ENCODE measurements around the gene ADAM12.

Gene ADAM12

GRCh38 chr10:126321440-126321839 is 66.8 kb downstream of the ADAM12 start:
- Histone ChIP-seq H3K4me1 (ENCODE audit: control insufficient read depth, insufficient read depth, low read length) (no peaks in the 10 kb centered on the region), H3K27ac (ENCODE audit: insufficient read depth, low read depth, low read length, poor library complexity, severe bottlenecking) (no peak overlapping the region), H3K36me3 (ENCODE audit: control insufficient read depth, insufficient read depth, low read length) (no peaks in the 10 kb centered on the region), H3K9me3 (ENCODE audit: control insufficient read depth, low read length) (no peaks in the 10 kb centered on the region), H3K27me3 (ENCODE audit: control insufficient read depth, insufficient read depth, low read length, poor library complexity, severe bottlenecking) (no peaks in the 10 kb centered on the region), H3K4me3 (ENCODE audit: insufficient read depth, low read depth, low read length) (no peak overlapping the region)
- 54 to 57% methylated on average over 5 of the region's 5 CpGs for WGBS, 2 experiments

GRCh38 chr10:126317751-126318150 is 70.5 kb downstream of the ADAM12 start:
- Histone ChIP-seq H3K9me3 (ENCODE audit: control insufficient read depth, low read length) (no peaks in the 10 kb centered on the region), H3K27ac (ENCODE audit: insufficient read depth, low read depth, low read length, poor library complexity, severe bottlenecking) (no peak overlapping the region)

GRCh38 chr10:126315494-126316177 is 72.6 kb downstream of the ADAM12 start:
- Histone ChIP-seq H3K36me3 (ENCODE audit: control insufficient read depth, insufficient read depth, low read length) (no peaks in the 10 kb centered on the region), H3K27me3 (ENCODE audit: control insufficient read depth, insufficient read depth, low read length, poor library complexity, severe bottlenecking) (no peaks in the 10 kb centered on the region), H3K27ac (ENCODE audit: insufficient read depth, low read depth, low read length, poor library complexity, severe bottlenecking) (no peak overlapping the region), H3K4me1 (ENCODE audit: control insufficient read depth, insufficient read depth, low read length) (no peaks in the 10 kb centered on the region), H3K4me3 (ENCODE audit: insufficient read depth, low read depth, low read length) (no peak overlapping the region), H3K9me3 (ENCODE audit: control insufficient read depth, low read length) (no peaks in the 10 kb centered on the region)
- 87 to 92% methylated on average over 12 of the region's 12 CpGs for WGBS, 2 experiments

More at GRCh38 chr10:126317751-126318150, 70.5 kb downstream of the ADAM12 start:
- H3K27me3 ChIP-seq (ENCODE audit: control insufficient read depth, insufficient read depth, low read length, poor library complexity, severe bottlenecking): no peaks in the 10 kb centered on the region
- H3K36me3 ChIP-seq (ENCODE audit: control insufficient read depth, insufficient read depth, low read length): no peaks in the 10 kb centered on the region
- no peak overlapping the region for H3K4me3 ChIP-seq (ENCODE audit: insufficient read depth, low read depth, low read length)
- H3K4me1 ChIP-seq (ENCODE audit: control insufficient read depth, insufficient read depth, low read length): no peaks in the 10 kb centered on the region
- 59 to 80% methylated on average over 2 to 3 of the region's 3 CpGs for WGBS, 2 experiments

- Histone ChIP-seq H3K36me3 (ENCODE audit: control insufficient read depth, insufficient read depth, low read length) (no peaks in the 10 kb centered on the region), H3K27ac (ENCODE audit: insufficient read depth, low read depth, low read length, poor library complexity, severe bottlenecking) (no peak overlapping the region)
These were observed 73.3 kb downstream of the ADAM12 start for GRCh38 chr10:126314863-126315493.

GRCh38 chr10:126312167-126312566 is 76.1 kb downstream of the ADAM12 start:
- H3K36me3 ChIP-seq (ENCODE audit: control insufficient read depth, insufficient read depth, low read length): no peaks in the 10 kb centered on the region
- no peak overlapping the region for H3K27ac ChIP-seq (ENCODE audit: insufficient read depth, low read depth, low read length, poor library complexity, severe bottlenecking)
- H3K27me3 ChIP-seq (ENCODE audit: control insufficient read depth, insufficient read depth, low read length, poor library complexity, severe bottlenecking): no peaks in the 10 kb centered on the region
- H3K4me1 ChIP-seq (ENCODE audit: control insufficient read depth, insufficient read depth, low read length): no peaks in the 10 kb centered on the region
- no peak overlapping the region for H3K4me3 ChIP-seq (ENCODE audit: insufficient read depth, low read depth, low read length)
- 95% methylated on average over 8 to 9 of the region's 9 CpGs for WGBS, 2 experiments
- H3K9me3 ChIP-seq (ENCODE audit: control insufficient read depth, low read length): no peaks in the 10 kb centered on the region

More at GRCh38 chr10:126314863-126315493, 73.3 kb downstream of the ADAM12 start:
- Histone ChIP-seq H3K4me1 (ENCODE audit: control insufficient read depth, insufficient read depth, low read length) (no peaks in the 10 kb centered on the region), H3K27me3 (ENCODE audit: control insufficient read depth, insufficient read depth, low read length, poor library complexity, severe bottlenecking) (no peaks in the 10 kb centered on the region), H3K9me3 (ENCODE audit: control insufficient read depth, low read length) (no peaks in the 10 kb centered on the region), H3K4me3 (ENCODE audit: insufficient read depth, low read depth, low read length) (no peak overlapping the region)
- WGBS, 2 experiments: 91 to 93% methylated on average over 14 of the region's 14 CpGs

- no peaks in the 10 kb centered on the region for H3K4me1 ChIP-seq (ENCODE audit: control insufficient read depth, insufficient read depth, low read length)
- H3K27ac ChIP-seq (ENCODE audit: insufficient read depth, low read depth, low read length, poor library complexity, severe bottlenecking): no peak overlapping the region
- 92 to 94% methylated on average over 2 to 3 of the region's 3 CpGs for WGBS, 2 experiments
- no peaks in the 10 kb centered on the region for H3K36me3 ChIP-seq (ENCODE audit: control insufficient read depth, insufficient read depth, low read length)
- no peaks in the 10 kb centered on the region for H3K9me3 ChIP-seq (ENCODE audit: control insufficient read depth, low read length)
- H3K4me3 ChIP-seq (ENCODE audit: insufficient read depth, low read depth, low read length): no peak overlapping the region
- no peaks in the 10 kb centered on the region for H3K27me3 ChIP-seq (ENCODE audit: control insufficient read depth, insufficient read depth, low read length, poor library complexity, severe bottlenecking)
These were observed 78.9 kb downstream of the ADAM12 start for GRCh38 chr10:126309228-126309883.

GRCh38 chr10:126302826-126303665 is 85.2 kb downstream of the ADAM12 start:
- Histone ChIP-seq H3K9me3 (ENCODE audit: control insufficient read depth, low read length) (no peaks in the 10 kb centered on the region), H3K27ac (ENCODE audit: insufficient read depth, low read depth, low read length, poor library complexity, severe bottlenecking) (no peak overlapping the region), H3K4me3 (ENCODE audit: insufficient read depth, low read depth, low read length) (no peak overlapping the region), H3K4me1 (ENCODE audit: control insufficient read depth, insufficient read depth, low read length) (peaks cover 11% of the 10 kb centered on the region), H3K36me3 (ENCODE audit: control insufficient read depth, insufficient read depth, low read length) (no peaks in the 10 kb centered on the region), H3K27me3 (ENCODE audit: control insufficient read depth, insufficient read depth, low read length, poor library complexity, severe bottlenecking) (no peaks in the 10 kb centered on the region)
- WGBS, 2 experiments: 79 to 83% methylated on average over 6 of the region's 6 CpGs

GRCh38 chr10:126302476-126302756 is 85.9 kb downstream of the ADAM12 start:
- no peaks in the 10 kb centered on the region for H3K9me3 ChIP-seq (ENCODE audit: control insufficient read depth, low read length)
- no peaks in the 10 kb centered on the region for H3K36me3 ChIP-seq (ENCODE audit: control insufficient read depth, insufficient read depth, low read length)
- no peaks in the 10 kb centered on the region for H3K27me3 ChIP-seq (ENCODE audit: control insufficient read depth, insufficient read depth, low read length, poor library complexity, severe bottlenecking)
- no peak overlapping the region for H3K27ac ChIP-seq (ENCODE audit: insufficient read depth, low read depth, low read length, poor library complexity, severe bottlenecking)
- 33 to 36% methylated on average over 3 of the region's 3 CpGs for WGBS, 2 experiments
- H3K4me3 ChIP-seq (ENCODE audit: insufficient read depth, low read depth, low read length): no peak overlapping the region
- H3K4me1 ChIP-seq (ENCODE audit: control insufficient read depth, insufficient read depth, low read length): peaks cover 11% of the 10 kb centered on the region

- peaks cover 11% of the 10 kb centered on the region for H3K4me1 ChIP-seq (ENCODE audit: control insufficient read depth, insufficient read depth, low read length)
- no peaks in the 10 kb centered on the region for H3K36me3 ChIP-seq (ENCODE audit: control insufficient read depth, insufficient read depth, low read length)
- WGBS, 2 experiments: 91% methylated on average over 9 of the region's 9 CpGs
- H3K27me3 ChIP-seq (ENCODE audit: control insufficient read depth, insufficient read depth, low read length, poor library complexity, severe bottlenecking): no peaks in the 10 kb centered on the region
- H3K4me3 ChIP-seq (ENCODE audit: insufficient read depth, low read depth, low read length): no peak overlapping the region
- H3K27ac ChIP-seq (ENCODE audit: insufficient read depth, low read depth, low read length, poor library complexity, severe bottlenecking): no peak overlapping the region
- H3K9me3 ChIP-seq (ENCODE audit: control insufficient read depth, low read length): no peaks in the 10 kb centered on the region
These were observed 86.4 kb downstream of the ADAM12 start for GRCh38 chr10:126301701-126302475.

All from ectodermal cell (in vitro differentiated cells).